Jurkat, Clone E6-1 (cell line): ENCODE data around the gene LGALSL.
A peak's percentile ranks its signal among the peaks of the same experiment; 100 is the strongest.
"Not testable (repeated sequence)": the region's sequence is repeated elsewhere in the genome, so short reads cannot be mapped to it uniquely, and the experiment has no call there.

Source experiments
- DNase-seq: peaks from one replicate; pipeline ENCODE4 v3.0.0-alpha.2; 2011; ENCODE audit warnings: low read depth, low spot score
- H3K4me3 ChIP-seq: 2 replicates; pipeline ENCODE4 v1.5.1; 2011; ENCODE audit warnings: mild to moderate bottlenecking, low read length, control low read depth, moderate library complexity

LGALSL gene

DNA sequence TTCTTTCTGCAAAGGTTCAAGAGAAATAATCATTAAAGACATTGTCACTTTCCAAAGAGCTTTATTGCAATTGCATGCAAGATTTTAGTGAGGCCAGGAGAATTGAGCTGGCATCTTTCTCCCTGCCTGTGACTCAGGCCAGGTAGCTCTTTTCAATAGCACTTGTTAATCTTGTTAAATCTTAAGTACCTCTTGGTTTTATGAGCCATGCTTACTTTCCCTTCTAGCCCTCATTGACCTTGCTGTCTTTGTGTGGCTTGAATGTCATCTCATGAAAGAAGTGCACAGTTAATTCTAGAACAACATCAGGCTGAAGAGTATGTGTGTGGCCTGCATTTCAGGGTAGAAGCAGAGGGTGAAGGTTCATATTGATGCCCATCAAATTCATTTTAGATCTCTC is 14.8 kb upstream of the LGALSL start:
- DNase-seq, result no peak
- no peak overlapping the region for H3K4me3 ChIP-seq

DNA sequence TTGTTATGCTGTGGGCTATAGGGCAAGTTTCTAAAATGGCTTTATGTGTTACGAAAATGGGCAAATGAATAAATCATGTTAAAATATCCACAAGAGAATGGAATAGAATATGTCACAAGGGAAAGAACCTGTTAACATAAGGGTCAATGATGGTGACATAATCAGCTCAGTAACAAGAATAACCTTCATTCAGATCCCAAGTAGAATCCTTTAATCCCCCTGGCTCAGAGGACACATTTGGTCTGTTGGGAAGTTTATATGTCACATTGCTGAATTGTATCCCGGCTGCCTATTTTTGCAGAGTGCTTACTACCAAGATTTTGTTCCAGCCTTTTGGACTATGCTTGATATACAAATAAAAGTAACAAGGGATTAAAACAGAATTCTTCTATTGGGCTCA is 13.1 kb upstream of the LGALSL start:
- DNase-seq, result no peak
- no peak overlapping the region for H3K4me3 ChIP-seq

DNA sequence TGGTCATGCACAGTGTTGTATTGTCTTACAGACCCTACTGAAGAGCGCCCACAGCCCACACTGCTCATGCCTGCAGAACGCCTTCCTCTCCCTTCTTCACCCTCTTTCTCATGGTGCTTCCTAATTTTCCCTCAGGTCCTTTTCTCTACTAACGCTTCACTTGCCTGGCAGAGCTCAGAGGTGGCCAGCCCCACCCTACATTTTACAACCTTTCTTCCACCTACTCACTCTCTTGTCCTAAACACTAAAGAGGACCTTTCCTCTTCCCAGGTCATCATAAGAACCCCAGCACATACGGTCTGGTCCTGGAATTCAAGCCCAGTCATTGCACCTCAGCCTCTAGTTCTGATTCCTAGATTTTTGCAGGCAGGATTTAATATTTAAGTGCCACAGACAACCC is 11.7 kb upstream of the LGALSL start:
- DNase-seq, result no peak
- no peak overlapping the region for H3K4me3 ChIP-seq

DNA sequence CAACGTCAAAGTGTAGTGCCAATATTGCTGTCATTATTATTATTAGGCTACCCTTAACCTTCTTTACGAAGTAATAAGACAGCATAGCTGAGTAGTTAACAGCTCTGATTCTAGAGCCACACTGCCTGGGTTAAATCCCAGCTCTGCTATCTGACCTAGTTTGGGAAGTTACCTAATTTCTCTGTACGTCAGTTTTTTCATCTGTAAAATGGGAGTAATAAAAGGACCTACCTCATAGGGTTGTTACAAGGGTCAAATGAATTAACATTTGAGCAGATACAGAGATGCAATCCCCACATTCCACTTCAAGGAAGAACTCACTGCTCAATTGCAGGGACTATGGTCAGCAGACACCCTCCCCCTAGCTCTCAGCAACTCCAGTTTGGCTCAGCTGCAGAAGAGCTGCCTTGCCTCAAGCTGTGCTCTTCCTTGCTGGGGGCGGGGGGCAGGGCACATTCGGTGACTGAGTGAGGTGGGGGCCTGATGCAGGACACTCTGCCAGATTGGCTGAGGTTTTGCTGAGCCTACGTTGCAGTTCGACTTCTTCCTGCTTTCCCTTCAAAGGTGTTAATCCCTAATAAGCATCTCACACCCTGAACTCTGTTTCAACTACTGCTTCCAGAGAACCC is 11.0 kb upstream of the LGALSL start:
- H3K4me3 ChIP-seq, result no peak overlapping the region
- no peak for DNase-seq

DNA sequence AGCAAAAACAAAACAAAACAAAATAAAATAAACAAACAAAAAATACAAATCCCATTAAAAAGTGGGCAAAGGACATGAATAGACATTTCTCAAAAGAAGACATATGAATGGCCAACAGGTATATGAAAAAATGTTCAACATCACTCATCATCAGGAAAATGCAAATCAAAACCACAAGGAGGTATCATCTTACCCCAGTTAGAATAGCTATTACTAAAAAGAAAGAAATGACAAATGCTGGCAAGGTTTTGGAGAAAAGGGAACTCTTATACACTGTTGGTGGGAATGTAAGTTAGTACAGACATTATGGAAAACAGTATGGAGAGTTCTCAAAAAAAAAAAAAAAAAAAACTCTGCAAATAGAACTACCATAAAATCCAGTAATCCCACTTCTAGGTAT is 8.0 kb upstream of the LGALSL start:
- not testable (repeated sequence) for DNase-seq, H3K4me3 ChIP-seq

DNA sequence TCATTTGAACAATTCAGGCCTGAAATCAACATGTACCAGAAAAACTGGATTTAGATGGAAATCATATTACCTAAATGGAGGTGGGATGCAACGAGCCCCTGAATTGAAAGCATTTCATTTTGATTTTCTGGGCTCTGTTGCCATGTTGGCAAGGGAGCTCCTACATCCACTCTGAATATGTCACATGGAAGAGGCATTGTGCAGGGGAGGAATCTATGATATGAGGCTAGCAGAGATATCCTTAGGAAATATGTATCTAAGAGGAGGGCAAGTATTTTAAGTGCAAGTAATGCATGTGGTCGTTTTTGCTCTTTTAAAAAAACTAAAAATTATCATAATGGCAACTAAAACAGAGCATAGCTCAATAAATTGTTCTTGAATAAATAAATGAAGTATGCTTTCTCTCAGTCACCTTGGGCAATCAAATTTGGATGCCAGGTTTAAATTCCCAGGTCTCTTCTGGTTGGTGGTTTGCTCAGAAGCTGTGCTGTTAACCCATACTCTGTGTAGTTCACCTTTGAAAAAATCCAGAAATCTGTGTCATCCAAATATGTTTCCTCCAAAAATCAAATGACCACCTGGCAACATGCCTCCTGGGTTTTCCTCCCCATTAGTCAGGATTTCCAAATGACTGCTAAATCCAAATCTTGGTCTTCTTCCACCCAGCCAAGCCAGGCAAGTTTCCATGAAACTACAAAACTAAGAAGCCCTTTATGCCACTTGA is 6.5 kb upstream of the LGALSL start:
- no peak for DNase-seq
- no peak overlapping the region for H3K4me3 ChIP-seq

DNA sequence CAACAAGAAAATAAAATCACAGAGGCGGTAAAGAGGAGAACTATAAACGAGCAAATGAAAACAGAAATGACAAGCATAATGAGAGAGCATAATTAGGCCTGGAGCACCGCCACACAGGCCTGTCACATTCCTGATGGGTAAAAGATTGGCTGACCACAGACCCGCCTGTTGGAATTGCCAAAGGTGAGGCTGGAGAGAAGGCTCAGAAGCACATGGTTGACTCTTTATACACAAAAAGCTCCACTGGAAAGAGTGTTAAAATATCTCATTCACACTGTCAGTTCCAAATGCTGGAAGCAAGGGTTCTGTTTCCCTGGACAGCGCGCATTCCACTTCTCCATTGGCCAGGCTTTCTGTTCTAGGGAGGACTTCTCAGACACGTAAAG is 5.9 kb upstream of the LGALSL start:
- no peak for DNase-seq
- H3K4me3 ChIP-seq, result no peak overlapping the region

DNA sequence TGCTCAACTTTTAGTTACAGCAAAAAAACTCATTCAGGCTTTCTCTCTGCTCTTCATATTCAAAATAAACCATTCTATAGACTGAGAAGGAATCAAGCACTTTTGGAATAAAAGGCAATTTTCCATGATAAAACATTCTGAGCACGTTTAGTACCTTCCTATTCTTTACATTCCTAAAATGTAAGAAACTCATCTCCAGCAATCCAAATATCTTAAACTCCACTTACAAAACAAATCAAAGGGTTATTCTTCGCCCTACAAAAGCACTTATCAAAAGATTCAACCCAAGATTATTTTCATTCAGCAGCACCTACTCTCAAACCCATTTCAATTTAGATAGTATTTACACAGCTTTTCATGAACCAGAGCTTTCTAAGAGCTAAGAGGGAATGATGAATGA is 2.9 kb upstream of the LGALSL start:
- H3K4me3 ChIP-seq, result no peak overlapping the region
- no peak for DNase-seq

DNA sequence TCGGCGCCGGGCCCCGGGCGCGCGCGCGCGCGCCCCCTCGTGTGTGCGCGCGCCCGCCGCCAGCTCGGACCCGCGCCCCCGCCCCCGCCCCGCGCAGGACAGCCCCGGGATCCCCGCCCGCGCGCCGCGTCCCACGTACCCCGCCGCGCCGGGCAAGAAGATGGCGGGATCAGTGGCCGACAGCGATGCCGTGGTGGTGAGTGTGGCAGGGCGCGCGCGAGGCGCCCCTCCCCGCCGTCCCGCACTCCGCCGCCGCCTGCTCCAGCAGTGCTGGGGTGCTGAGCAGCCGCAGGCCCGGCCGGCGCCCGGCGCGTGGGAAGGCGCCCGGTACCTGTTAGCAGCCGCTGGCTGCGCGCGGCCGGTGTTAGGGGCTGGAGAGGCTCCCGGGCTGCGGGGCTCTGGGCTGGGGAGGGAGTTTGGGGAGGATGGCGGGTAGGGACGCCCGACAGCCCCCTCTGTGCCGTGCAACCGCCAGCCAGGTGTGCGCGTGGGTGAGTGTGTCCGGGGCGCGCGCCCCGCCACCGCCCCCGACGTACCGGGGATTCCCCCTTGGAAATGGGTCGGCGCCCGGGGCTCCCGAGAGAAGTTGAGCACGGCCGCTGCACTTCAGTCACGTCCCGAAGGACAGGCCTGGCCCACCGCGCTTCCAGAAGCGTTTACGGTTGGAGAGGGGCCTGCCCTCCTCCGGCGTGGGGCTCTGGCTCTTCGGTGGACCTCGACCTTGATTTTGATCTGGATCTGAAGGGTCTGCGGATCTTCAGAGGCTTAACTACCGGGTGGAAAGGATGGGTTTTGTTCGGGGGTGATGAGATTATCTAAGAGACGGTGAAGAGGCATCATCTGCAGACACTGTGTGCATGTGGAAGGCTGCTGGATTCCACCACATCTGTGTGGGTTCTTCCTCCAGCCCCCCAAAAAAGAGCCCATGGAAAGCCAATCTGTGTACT is 697 bp downstream of the LGALSL start:
- peak; percentile 18 for DNase-seq
- peak overlapping the region; percentile 55 for H3K4me3 ChIP-seq

DNA sequence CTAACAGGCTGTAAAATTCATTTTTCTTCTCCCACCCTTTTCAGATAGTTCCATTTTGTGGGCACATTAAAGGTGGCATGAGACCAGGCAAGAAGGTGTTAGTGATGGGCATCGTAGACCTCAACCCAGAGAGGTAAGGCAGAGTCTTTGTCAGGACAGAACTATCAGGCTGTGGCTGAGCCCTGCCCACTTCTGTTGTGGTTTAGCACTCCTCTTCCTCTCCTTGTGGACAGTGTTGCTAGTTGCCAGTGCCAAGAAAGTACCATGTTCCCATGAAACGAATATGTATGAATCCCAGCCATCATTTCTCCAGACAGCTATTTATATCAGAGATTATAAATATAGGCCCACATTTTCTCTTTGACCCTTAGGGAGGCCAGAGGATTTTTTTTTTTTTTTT is 1.6 kb downstream of the LGALSL start:
- DNase-seq, result no peak

DNA sequence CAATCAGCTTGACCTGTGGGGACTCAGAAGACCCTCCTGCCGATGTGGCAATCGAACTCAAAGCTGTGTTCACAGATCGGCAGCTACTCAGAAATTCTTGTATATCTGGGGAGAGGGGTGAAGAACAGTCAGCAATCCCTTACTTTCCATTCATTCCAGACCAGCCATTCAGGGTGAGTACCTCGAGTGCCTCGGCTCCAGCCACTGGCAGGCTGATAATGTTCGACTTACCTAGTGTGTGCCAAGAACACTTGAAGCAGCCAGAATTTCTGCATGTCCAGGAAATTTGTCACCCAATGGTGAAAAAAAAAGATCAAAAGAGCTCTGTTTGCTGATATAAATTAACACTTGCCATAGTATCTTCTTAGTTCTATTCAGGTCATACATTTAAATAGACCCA is 2.3 kb downstream of the LGALSL start:
- DNase-seq, result no peak

More for the DNA sequence above, 1.6 kb downstream of the LGALSL start:
- H3K4me3 ChIP-seq, result no peak overlapping the region

DNA sequence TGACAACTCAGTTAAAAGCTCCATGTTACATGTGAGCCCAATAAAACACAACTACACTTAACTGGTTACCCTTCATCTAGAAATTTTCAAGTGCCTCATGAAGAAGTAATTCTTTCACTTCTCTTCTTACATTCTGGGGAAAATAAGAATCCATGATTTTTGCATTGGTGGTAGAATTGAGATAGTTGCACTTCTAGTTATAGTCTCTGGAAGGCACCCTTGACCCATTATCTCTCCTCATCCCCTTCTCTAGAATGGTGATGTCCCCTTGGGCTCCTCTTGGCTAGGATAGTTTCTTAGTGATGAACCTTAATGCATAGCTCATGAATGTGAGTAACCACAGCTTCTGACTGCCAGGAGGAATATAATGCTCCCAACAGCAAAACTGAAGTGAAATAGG is 3.6 kb downstream of the LGALSL start:
- no peak for DNase-seq
- H3K4me3 ChIP-seq, result no peak overlapping the region

More for the DNA sequence above, 2.3 kb downstream of the LGALSL start:
- H3K4me3 ChIP-seq, result no peak overlapping the region

DNA sequence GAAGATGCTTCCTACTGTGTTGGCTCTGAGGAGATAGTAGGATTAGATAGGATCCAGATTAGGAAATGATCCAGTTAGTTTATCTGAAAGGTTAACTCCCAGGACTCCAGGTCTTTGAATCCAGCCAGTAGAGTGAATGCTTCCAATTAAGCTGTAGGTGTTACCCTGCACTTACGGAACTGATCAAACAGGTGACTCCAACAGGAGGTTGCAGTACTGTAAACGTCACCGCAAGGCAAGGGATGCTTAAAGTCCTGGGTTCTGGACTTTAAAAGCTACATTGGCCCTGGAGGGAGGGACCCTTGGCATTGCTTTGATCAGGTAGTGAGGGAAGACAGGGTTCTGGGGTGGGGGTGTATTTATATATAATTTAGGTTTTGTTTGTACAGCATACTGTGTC is 5.6 kb downstream of the LGALSL start:
- DNase-seq, result no peak
- H3K4me3 ChIP-seq, result no peak overlapping the region

DNA sequence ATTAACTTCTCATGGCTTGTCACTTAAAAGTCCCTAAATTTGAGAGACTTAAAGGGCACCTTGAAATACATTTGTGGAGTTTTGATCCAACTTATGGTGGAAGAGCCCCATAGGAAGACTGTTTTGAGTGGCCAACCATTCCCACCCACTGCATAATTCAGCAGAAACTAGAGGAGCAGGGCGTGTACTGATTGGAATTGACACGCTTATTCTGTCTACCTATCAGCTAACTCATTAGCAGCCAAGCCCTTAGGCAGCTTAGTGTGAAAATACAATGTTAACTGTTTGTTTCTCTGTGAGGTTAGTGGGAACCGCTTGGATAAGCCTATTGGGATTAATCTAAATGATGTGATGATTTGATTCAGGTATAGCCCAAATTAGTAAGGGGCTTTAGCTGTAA is 6.4 kb downstream of the LGALSL start:
- H3K4me3 ChIP-seq, result no peak overlapping the region
- no peak for DNase-seq

DNA sequence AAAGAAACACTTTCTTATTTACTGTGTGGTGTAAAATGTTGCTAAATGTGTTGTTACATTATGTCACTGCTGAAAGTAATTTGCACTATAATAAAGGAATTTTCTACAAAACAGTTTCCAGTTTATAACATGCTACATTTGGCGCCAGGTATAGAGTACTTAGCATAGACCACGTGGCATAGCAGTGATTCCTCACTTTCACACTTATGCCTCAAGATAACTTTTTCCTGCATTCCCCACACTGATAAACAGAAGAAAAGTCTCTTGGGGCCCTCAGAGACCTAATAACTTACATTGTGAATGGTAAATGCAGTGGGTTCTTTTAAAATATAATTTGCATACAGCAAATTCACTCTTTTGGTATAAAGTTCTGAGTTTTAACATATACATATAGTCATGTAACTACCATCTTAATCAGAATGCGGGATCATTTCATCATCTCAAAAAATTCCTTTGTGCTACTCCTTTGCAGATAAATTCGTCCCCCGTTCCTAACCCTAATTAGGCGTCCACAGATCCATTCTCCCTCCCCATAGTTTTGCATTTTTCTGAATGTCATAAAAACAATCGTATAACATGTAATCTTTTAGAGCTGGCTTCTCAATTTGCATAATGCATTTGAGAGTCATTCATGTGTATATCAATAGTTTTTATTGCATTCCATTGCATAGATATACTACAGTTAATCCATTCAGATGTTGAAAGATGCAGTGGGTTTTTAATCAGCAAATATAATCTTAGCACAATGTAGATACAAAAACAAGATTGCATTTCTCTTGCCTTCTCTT is 7.5 kb downstream of the LGALSL start:
- H3K4me3 ChIP-seq, result no peak overlapping the region
- DNase-seq, result no peak

DNA sequence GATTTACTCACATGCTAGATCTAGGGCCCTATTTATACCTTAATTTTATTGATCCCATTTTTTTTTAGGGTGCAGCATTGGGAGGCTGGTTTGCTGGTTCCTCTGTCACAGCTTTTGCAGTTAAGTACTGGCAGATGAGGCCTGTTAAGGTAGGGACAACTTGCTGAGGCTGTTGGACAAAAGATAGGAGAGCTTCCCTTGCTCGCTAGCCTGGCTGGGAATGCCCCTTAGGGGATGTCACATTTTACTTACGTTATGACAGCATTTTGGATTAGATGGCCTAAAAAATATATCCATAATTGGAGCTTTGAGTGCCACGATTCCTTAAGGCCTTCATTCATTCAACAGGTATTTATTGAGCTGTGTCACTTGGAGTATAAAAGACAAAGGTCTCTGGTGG is 8.2 kb downstream of the LGALSL start:
- no peak for DNase-seq

DNA sequence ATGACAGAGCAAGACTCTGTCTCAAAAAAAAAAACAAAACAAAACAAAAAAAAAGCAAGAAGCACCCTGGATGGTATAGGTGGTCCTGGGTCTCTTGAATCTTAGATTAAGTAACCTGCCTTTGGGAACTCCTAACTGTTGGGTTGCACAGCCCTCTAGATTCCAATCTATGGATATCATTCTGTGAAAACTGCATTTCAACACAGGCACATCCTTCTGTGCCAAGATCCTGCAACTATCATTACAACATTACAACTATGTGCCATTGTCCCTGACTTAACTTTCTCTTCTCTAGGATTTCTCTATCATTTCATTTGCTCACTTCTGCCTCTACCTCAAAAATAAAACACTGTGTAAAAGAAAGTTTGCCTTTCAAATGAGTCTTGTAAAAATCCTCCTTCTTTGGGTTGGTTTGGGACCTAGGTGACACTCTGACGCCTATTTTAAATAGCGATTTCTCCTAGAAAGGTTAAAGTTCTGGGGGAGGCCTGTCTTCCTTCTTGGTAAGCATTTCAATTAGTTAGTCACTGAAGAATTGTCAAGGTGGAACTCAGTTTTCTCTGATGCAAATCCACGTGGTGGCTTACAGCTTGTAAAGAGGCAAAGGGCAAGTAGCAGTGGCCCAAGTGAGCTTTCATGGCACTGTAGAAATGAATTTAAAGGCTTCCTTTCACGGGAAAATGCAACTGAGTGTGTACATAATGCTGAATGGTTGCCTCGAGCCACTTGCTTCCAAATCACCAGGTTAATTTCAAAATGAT is 9.2 kb downstream of the LGALSL start:
- no peak overlapping the region for H3K4me3 ChIP-seq
- no peak for DNase-seq

More for the DNA sequence above, 8.2 kb downstream of the LGALSL start:
- H3K4me3 ChIP-seq, result no peak overlapping the region

DNA sequence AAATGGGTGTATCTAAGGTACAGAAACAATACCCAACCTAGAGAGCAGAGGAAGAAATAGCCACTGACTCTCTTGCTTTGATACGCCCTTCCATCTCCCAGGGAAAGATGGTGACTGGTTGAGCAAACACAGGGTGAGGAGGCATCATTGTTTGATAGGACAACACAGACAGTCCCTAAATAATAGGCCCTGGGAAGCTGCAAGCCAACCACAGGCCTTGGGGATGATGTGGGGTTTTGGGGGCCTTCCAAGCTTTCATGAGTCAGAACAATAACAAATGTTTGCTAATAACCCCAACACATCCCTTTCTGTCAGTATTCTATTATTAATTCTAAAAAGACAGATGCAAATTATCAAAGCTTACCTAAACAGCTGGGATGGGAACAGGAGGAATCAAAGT is 9.8 kb downstream of the LGALSL start:
- DNase-seq, result no peak
- H3K4me3 ChIP-seq, result no peak overlapping the region
